ENCODE data around the gene RPSA.

The RPSA gene

GRCh38 chr3:39398700-39399099 lies 7.8 kb upstream of the RPSA start:
- Histone ChIP-seq H3K4me3 (ENCODE audit: low read length) (no peak overlapping the region), H3K27ac (ENCODE audit: low read depth, low read length) (no peak overlapping the region), H3K4me2 (ENCODE audit: low read length) (no peak overlapping the region), H3K79me2 (ENCODE audit: control insufficient read depth, low read length) (no peaks in the 10 kb centered on the region), H3K9me3 (ENCODE audit: control insufficient read depth, insufficient read depth, low read length) (no peaks in the 10 kb centered on the region), H3K36me3 (ENCODE audit: control insufficient read depth, low read length) (peaks cover 56% of the 10 kb centered on the region), H3K27me3 (ENCODE audit: control insufficient read depth, low read length) (no peaks in the 10 kb centered on the region), H3K9me2 (replicated peaks; ENCODE audit: control insufficient read depth, low read length) (no peaks in the 10 kb centered on the region), H4K20me1 (ENCODE audit: control insufficient read depth, insufficient read depth, low read depth, low read length) (no peaks in the 10 kb centered on the region), H3K4me1 (ENCODE audit: control insufficient read depth, low read length) (no peaks in the 10 kb centered on the region), H3F3A (ENCODE audit: control insufficient read depth, insufficient read depth) (0 out of 2 replicates have a peak, but pooled peaks cover under 1% of the 10 kb centered on the region)
- TF ChIP-seq CTCF (IDR thresholded peaks at IDR 0.05; ENCODE audit: low read depth, low read length, poor library complexity, severe bottlenecking): no peak
- TF ChIP-seq EZH2phosphoT487 (IDR thresholded peaks at IDR 0.05; ENCODE audit: borderline replicate concordance, low read length): no peak

- Histone ChIP-seq H3K27me3 (ENCODE audit: control insufficient read depth, low read length) (no peaks in the 10 kb centered on the region), H3K36me3 (ENCODE audit: control insufficient read depth, low read length) (peaks cover 32% of the 10 kb centered on the region), H3K9me2 (replicated peaks; ENCODE audit: control insufficient read depth, low read length) (no peaks in the 10 kb centered on the region), H3K4me3 (ENCODE audit: low read length) (no peak overlapping the region), H4K20me1 (ENCODE audit: control insufficient read depth, insufficient read depth, low read depth, low read length) (no peaks in the 10 kb centered on the region; the same call in 1 of the 2 replicates), H3K79me2 (ENCODE audit: control insufficient read depth, low read length) (peaks cover 11% of the 10 kb centered on the region), H3K4me1 (ENCODE audit: control insufficient read depth, low read length) (peaks cover 7% of the 10 kb centered on the region), H3K27ac (ENCODE audit: low read depth, low read length) (no peak overlapping the region), H3K4me2 (ENCODE audit: low read length) (no peak overlapping the region), H3F3A (ENCODE audit: control insufficient read depth, insufficient read depth) (peaks cover 8% of the 10 kb centered on the region), H3K9me3 (ENCODE audit: control insufficient read depth, insufficient read depth, low read length) (no peaks in the 10 kb centered on the region)
- TF ChIP-seq CTCF (IDR thresholded peaks at IDR 0.05; ENCODE audit: low read depth, low read length, poor library complexity, severe bottlenecking): no peak
- no peak for TF ChIP-seq EZH2phosphoT487 (IDR thresholded peaks at IDR 0.05; ENCODE audit: borderline replicate concordance, low read length)
Measured at GRCh38 chr3:39401983-39402382, 4.5 kb upstream of the RPSA start.

- Histone ChIP-seq H4K20me1 (ENCODE audit: control insufficient read depth, insufficient read depth, low read depth, low read length) (peaks cover 18% of the 10 kb centered on the region), H3K36me3 (ENCODE audit: control insufficient read depth, low read length) (peaks cover 40% of the 10 kb centered on the region), H3K79me2 (ENCODE audit: control insufficient read depth, low read length) (peaks cover 41% of the 10 kb centered on the region), H3K4me1 (ENCODE audit: control insufficient read depth, low read length) (peaks cover 30% of the 10 kb centered on the region), H3K27me3 (ENCODE audit: control insufficient read depth, low read length) (no peaks in the 10 kb centered on the region), H3K4me3 (ENCODE audit: low read length) (peak overlapping the region; percentile 82; the same call in 1 of the 2 replicates), H3K27ac (ENCODE audit: low read depth, low read length) (no peak overlapping the region), H3K9me2 (replicated peaks; ENCODE audit: control insufficient read depth, low read length) (no peaks in the 10 kb centered on the region), H3K4me2 (ENCODE audit: low read length) (peak overlapping the region; percentile 72), H3F3A (ENCODE audit: control insufficient read depth, insufficient read depth) (peaks cover 40% of the 10 kb centered on the region), H3K9me3 (ENCODE audit: control insufficient read depth, insufficient read depth, low read length) (no peaks in the 10 kb centered on the region)
- TF ChIP-seq CTCF (IDR thresholded peaks at IDR 0.05; ENCODE audit: low read depth, low read length, poor library complexity, severe bottlenecking): no peak
- TF ChIP-seq EZH2phosphoT487 (IDR thresholded peaks at IDR 0.05; ENCODE audit: borderline replicate concordance, low read length): no peak
Measured at GRCh38 chr3:39404943-39405686, 1.4 kb upstream of the RPSA start.

All from DOHH2 (cell line).